GM19193 (cell line): ENCODE results near the gene PDLIM7.
A peak's percentile ranks its signal among the peaks of the same experiment; 100 is the strongest.

Experiments used
- POLR2A ChIP-seq: IDR thresholded peaks from 4 replicates; pipeline ENCODE4 v1.6.1; 2011; ENCODE audit not compliant: insufficient read depth, insufficient read length; ENCODE audit errors: extremely low read depth

The PDLIM7 gene

DNA sequence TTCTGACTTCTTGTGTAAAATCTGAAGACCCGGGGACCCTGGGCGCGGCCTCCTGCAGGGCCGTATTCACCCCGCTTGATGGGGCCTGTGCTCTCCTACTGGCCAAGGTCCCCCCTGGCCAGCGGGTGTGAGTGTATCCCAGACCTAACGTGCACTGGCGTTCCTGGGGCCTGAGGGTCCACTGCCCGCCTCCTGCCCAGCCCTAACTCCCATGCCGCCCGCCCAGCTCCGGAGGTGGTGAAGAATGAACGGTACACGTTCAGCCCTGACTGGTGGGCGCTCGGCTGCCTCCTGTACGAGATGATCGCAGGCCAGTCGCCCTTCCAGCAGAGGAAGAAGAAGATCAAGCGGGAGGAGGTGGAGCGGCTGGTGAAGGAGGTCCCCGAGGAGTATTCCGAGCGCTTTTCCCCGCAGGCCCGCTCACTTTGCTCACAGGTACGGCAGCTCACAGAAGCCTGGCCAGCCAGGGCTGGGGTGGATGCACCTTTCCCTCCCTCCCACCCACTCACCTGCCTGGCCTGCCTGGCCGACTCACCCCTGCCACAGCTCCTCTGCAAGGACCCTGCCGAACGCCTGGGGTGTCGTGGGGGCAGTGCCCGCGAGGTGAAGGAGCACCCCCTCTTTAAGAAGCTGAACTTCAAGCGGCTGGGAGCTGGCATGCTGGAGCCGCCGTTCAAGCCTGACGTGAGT lies 61.4 kb downstream of the PDLIM7 start:
- TF ChIP-seq POLR2A = no peak

DNA sequence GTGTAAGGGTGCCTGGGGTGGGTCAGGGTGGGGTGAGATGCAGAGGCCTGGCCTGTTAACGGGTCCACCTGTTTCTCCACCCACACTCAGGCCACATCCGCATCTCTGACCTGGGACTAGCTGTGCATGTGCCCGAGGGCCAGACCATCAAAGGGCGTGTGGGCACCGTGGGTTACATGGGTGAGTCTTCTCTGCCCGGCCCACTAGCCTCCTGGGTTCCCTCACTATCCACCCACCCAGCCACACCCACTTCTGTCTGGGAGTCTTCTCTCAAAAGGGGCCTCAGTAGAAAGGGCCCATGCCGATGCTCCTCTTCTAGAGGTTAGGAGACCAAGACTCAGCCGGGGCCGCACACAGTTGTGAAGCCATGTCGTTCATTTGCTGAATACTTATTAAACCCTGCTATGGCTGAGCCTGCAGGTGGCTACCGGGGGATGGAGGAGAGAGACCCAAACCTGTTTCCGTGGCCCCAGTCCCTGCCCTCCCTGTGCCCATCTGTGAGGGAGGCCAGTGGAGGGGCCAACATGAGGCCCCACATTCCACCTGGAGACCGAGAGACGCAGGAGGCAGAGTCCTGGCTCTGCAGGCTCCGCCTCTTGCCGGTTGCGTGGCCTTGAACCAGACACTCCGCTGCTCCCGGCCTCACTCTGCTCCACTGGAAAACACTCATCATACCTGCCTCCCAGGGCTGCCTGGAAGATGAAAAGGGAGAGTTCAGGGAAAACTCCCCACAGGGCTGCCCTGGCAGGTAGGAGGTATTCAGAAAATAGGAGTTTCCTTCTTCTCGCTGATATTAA lies 62.3 kb downstream of the PDLIM7 start:
- peak; percentile 5 for TF ChIP-seq POLR2A

DNA sequence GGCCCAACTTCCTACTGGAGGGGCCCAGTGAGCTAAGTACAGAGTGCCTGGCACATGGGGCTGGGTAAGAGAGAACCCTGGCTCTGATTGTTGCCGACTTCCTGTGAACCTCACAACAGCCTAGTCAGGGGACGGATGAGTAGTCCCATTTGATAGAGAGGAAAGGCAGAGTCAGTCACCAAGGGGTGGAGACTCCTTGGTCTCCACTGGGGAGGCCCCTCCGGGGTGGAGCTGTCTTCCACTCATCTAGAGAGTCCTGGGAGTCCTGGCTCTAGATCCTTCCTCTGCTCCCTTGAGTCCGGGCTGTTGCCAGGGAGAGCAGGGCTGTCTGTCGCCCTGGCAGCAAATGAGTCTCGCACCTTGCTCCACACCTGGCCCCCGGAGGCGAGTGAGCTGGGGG lies 63.0 kb downstream of the PDLIM7 start:
- TF ChIP-seq POLR2A = no peak

DNA sequence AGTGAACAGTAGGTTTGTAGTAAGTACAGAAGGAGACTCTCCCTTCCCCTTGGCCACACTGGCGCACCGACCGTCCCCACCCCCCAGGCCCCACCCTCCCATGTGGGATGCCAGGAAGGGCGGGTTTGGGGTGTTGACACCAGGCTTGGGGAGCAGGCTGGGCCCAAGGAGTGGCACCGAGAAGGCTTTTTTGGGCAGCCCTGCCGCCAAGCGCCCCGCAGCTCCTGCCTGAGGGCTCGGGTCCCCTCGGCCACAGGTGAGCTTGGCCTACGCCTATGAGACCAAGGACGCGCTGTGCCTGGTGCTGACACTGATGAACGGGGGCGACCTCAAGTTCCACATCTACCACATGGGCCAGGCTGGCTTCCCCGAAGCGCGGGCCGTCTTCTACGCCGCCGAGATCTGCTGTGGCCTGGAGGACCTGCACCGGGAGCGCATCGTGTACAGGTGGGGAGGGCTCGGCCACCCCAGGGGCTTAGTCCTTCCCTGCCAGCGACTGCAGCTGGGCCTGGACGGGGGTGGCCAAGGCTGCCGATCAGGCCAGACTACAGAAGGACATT lies 63.7 kb downstream of the PDLIM7 start:
- peak; percentile 17 for TF ChIP-seq POLR2A
